Forelimb muscle (tissue), 1 donor: ENCODE results near the gene CPEB1. TPM values are rescaled to one million over a fixed set of nuclear protein-coding genes. Genes with fewer than 3 reads are reported as not detected.
A peak's percentile ranks its signal among the peaks of the same experiment; 100 is the strongest.

ENCODE experiments used
- DNase-seq: peaks from one replicate; pipeline ENCODE4 v3.0.0-alpha.2; 2013; ENCODE audit warnings: low read depth
- polyA plus RNA-seq: library from polyadenylated mRNA; unstranded; fragments of 120-200 nt; gene quantifications from one replicate; pipeline ENCODE4 v1.2.1, GENCODE V29; 2013; ENCODE audit not compliant: insufficient read length

Gene CPEB1
- 0.87 TPM for polyA plus RNA-seq

DNA sequence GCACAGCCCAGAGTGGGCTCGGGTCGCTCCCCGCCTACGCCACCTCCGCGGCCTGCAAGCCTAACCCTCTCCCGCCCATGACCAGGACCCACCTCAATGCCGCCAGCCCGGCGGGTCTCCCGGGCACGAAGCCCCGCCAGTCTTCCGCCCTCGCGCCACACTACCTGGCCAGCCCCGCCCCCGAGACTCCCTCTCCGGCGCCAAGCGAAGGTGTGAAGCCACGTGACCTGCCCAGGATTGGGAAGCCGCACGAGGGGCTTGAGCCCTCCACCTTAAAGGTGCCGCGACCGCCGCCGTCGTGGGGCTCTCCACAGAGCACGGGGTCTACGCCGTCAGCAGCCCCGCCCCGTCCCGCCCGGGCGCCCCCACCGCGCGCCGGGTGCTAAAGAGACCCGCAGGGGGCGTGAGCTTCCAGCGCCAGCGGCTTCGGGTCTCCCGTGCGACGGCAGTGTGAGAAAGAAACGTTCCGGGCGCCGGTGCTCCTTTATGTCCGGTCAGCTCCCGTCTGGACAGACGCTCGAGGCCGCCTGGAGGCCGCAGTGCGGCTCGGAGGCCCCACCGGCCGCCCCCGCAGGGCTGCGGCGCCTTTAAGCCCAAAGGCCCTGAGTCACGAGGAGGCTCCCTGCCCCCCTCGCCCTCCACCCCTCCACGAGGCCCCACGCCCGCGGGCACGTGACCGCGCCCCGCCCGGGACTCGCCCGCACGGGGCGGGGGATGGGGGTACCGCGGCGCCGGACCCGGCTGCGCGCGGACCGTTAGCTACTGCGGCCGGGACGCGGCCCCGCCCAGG is at the start of gene CPEB1:
Gene CPEB1 (minus strand): TSS at position 319 of the 790 bp plus-strand sequence. CDS start 18,904 bp downstream, outside the sequence.
- no peak for DNase-seq

DNA sequence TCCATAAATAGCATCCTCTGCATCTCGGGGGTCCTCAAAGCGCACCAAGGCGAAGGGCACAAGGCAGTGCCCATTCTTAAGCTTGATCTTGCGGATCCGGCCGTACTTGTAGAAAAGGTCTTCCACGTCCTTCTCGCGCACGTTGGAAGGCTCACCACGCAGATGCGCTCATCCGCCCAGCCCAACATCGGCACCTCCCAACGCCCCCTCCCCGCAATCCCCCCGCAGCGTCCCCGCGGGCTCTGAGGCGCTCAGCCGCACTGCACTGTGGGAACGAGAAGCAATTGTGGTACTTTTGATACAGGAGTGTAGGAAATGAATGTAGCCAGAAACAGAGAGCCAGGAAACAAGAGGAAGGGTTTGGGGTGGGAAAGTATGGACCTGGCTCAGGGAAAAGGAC is 45.0 kb upstream of the CPEB1 start:
- no peak for DNase-seq

DNA sequence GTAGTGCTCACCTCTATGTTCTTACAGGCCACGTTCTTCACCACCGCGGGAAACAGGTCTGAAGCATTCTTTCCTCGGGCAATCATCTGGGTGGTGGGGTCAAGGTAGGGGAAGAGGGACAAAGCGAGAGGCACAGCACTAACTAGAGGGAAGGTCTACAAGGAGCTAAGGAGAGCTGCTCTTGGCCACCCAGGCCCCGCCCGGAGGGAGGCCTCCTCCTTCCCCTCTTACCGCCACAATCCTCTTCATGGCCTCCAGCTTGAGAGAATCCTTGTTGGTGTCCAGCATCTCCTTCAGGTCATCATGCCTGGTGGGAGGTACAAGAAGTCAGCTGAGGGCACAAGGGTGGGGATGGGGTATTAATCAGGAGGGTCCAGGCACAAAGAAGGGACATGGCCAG is 42.0 kb upstream of the CPEB1 start:
- DNase-seq: no peak

DNA sequence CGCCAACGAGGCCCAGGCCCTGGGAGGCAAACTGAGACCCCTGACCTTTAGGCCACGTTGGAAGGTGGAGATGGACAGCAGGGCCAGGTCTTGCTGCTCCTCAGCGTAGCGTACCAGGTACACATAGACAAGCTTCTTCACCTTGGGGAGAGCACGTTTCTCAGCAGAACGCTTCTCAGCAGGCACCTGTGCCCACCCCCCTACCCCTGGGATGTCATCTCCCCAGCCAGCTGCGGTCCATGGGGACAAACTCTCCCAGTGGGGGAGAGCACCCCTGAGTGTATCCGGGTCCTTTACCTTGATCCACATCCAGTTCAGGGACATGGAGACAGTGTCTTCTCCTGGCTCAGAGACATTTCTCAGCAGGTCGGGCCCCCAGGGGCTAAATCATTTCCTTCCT is 41.5 kb upstream of the CPEB1 start:
- DNase-seq: no peak

DNA sequence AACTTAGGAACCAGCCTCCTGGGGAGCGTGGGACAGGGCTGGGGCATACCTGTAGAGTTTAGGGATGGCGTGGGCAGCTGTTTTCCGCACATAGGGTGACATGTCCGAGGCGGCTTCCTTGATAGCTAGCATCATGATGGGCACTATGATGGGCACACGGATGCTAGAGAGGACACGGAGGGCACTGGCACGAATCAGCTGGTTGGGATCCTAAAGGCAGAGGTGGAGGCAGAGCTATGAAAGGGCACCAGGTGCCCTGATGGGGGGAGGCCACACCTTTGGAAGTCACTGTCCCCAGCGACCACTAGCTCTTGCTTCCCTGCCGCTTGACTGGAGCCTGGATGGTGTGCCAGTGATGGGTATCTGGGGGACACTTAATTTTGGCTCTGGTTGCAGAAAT is 34.2 kb upstream of the CPEB1 start:
- no peak for DNase-seq

DNA sequence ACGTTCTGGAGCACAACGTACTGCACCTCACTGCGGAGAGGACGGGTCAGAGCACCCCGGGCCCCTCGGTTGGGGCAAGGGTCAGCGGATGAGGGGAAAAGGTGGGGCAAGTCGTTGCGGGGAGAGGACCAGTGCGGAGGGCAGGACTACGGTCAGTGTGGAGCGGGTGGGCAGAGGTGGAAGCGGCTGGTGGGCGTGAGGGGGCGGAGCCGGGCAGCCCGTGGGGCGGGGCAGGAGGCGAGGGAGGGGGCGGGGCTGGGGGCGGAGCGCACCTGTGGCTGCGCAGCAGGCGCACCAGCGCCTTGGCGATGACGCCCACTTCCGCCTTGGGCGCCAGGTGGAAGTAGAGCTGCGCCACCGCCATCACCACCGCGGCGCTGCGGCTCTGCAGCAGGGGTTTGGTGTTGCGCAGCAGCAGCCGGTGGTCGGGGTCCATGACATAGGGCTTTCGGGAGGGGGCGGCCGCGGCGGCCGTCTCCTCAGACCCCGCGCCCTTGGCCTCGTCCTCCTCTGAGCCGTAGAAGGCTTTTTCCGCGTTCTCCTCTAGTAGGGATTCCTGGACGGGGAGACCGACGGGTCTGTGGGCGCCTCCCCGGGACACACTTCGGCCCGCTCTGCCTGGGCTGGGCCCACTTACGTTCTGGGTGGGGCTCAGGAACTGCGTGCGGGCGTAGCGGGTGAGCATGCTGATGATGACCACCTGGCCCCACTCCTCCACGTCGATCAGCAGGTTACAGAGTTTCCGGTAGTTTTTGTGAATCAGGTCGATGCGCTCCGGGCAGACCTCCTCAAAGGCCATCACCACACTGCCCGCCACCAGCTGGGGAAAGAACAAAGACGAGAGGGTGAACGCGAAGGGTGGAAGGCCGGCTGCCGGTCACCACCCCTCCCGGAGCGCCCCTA is 33.3 kb upstream of the CPEB1 start:
- DNase-seq: no peak

DNA sequence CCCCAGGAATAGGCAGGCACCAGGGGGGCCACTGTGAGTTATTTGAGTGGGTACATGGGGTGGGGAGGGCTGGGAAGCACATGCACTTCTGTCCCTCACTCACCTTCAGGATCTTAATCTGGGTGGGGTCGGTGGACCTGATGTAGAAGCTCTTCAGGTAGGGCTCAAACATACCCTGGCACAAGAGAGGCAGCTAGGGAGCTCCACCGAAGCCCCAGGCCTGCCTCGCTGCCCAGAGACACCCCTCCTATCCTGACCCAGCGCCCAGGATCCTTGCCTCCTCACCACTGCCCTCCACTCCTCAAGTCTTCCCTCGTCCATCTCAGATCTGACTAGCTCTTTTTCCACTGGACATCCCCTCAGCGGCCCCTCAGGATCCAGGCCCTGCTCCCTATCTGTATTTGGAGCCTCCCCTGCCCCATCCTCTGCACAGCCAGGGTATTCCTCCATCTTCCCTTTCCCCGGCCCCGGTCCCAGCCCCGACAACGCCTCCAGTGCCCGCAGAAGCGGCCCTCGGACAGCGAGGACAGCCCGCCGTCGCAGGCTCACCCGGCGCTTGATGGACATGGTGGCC is 32.5 kb upstream of the CPEB1 start:
- DNase-seq: no peak

DNA sequence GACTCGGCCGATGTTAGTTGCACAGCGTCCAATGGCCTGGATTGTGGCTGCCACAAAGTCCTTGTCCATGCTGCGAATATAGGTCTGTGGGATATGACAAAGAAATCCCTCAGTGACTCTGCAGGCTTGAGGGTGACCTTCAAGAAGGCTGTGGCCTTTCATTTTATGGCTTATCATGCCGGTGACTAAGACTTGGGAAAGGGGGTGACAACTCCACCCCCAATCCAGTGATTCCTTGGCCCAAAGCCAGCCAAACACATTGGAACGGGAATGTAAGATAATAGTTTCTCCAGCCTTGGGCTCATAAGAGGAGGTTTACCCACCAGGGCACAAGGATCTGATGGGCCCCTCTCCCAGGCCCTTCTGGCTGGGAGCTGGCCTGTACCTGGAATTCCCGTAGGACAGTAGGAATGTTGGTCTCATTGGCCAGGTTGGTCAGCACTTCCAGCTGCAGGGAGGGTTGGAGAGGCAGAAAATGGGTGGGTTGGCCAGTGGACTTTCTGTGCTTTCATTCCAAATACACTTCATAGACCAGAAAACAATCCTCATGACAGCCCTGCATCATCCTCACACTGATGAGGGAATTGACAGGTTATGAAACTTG is 30.7 kb upstream of the CPEB1 start:
- DNase-seq: no peak

DNA sequence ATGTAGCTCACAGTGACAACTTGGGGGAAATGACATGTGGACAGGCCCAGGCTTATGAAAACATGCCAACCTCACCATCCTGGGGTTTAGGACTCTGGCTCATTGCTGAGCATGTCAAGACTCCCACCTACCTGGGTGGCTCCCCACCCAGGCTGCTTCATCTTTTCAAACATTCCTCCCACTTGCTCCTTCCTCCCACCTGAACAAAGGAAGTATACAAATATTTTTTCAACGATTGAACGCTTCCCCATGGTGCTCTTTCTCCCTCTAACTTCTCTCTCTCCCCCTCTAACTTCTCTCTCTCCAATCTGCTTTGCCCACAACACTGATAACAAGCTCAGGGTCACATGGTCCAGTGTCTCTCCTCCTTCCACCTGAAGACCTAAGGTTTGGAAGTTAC is 27.7 kb upstream of the CPEB1 start:
- DNase-seq: no peak

DNA sequence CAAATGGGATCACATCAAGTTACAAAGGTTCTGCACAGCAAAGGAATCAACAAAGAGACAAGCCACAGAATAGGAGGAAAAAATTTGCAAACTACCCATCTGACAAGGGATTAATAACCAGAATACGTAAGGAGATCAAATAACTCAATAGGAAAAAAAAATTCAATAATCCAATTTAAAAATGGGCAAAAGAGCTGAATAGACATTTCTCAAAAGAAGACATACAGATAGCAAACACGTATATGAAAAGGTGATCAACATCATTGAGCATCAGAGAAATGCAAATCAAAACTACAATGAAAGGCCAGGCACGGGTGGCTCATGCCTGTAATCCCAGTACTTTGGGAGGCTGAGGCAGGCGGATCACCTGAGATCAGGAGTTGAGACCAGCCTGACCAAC is 23.5 kb upstream of the CPEB1 start:
- DNase-seq: no peak

DNA sequence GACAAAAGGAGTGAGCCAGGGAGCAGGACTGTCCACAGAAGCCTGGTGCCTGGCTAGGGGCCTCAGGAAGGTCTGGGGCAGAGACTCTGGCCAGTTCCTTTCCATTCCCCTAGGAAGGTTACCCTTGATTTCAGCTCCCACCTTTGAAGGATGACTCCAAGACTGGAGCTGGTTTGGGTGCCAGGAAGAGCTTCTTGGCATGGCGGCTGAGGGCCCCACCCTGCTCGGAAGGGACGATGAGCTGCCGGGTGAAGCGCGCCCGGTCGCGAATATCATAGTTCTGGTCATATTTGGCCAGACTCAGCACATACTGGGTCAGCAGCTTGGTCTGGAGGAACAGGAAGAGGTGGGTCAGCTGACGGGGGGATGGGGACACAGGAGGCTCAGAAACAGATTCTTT is 19.4 kb upstream of the CPEB1 start:
- DNase-seq: no peak

DNA sequence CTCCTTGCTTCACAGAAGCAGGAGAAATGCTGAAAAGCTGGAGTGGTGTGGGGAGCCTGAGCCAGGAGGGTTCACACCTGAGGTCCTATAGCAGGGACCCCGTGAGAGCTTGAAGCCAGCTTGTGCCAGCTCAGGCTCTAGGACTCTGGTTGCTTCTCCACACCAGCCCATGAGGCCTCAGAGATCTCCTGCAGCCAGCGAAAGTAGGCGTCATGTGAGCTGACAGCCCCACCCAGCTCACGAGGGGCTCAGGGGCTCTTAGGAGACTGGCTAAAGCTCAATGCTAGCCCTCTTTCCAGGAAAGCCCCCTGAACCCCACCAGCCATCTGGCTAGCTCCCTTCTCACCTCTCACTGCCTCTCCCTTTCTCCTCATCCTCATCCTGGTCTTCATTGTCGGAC is 16.9 kb upstream of the CPEB1 start:
- DNase-seq: no peak

DNA sequence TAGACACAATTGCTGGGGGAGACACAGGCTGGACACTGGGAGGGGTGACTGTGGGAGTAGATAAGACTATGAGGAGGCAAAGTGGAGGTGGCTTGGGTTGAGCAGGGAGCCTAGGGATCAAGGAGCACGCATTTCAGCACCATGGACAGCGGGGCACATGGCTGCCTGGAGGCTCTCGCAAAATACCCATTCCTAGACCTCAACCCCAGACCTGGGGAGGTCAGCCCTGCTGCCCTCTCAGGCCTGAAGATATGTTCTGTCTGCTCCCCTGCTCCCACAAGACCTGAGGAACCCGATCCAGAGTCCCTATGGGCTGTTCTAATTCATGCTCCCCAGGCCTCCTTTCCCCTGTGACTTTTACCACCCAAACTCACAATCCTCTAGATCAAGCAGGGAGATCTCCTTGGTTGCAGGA is 16.0 kb upstream of the CPEB1 start:
- peak; percentile 4 for DNase-seq

DNA sequence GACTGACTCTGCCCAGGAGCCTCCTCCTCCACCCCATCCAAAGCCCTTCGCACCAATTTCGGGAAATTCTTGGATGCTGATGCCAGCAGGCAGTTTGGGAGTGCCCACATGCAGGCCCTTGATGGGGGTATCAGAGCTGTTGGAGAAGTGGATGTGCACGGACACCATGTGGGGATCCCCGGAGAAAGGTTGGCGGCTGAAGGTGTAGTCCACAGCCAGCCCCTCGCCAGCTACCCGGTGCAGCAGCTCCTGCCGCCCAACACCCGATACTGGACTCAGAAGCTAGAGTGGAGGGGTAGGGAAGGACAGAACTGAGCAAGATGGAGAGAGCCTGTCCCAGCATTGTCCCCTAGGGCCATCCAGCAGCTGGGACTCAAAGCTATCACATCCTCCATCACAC is 15.5 kb upstream of the CPEB1 start:
- DNase-seq: no peak

DNA sequence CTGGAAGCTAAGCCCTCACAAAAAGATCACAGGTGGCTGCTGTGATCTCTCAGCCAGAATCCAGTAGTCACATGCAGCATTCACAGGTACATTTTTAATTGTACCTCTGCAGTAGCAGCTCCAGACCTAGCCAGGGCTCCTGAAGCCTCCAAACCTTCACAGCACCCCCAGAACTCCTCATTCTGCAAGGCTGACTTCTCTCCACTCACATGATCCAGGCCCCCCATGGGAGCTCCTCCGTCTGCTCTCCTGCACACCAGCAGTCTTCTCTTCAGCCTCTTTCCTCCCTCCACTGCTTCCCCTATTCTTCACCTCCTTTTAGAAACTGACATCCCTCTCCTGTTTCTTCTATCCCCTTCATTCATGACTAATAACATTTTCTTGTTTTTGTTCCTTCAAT is 13.2 kb upstream of the CPEB1 start:
- no peak for DNase-seq

DNA sequence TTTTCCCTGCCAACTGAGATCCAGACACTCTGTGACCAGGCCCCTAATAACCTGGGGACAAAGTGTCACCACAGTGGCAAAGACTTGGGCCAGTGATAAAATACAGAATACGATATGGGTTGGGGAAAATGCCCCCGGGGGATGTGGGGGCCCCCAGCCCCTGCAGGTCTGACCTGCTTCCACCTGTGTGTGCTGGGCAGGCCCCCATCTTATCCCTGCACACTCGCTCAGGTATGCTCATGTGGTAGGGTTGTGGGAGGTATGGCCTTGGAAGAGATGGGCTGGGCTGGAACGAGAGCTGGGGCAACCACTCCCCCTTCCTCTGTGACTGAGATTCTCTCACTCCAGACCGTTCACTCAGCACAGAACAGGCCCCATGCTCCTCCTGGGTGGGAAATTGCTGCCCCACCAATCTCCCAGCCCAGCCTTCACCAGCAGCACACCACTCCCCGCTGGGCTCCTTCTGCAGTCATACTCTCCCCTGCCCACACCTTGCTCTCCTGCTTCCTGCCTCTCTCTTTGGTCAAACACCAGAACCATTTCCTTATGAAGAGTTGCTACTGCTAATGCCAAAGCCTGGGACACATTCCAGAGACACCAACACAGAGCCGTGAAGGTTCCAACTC is 9.6 kb upstream of the CPEB1 start:
- no peak for DNase-seq

DNA sequence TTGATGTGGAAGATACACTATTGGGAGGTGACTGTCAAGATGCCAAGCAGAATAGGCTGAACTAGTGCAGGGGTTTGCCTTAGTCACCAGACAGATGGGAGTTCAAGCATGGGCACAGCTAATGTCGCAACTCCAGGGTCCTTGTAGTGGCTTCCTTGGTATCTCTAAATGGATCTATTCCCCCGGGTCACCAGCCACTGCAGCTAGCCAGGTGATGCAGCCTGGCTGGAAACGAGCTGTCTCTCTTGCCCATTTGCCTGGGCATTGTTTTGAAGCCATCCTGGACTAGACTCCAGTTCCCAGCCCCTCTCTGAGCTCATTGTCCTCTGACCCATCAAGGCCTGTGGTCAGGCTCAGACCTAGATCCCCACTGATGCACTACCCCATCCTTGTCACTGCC is 8.4 kb upstream of the CPEB1 start:
- no peak for DNase-seq

DNA sequence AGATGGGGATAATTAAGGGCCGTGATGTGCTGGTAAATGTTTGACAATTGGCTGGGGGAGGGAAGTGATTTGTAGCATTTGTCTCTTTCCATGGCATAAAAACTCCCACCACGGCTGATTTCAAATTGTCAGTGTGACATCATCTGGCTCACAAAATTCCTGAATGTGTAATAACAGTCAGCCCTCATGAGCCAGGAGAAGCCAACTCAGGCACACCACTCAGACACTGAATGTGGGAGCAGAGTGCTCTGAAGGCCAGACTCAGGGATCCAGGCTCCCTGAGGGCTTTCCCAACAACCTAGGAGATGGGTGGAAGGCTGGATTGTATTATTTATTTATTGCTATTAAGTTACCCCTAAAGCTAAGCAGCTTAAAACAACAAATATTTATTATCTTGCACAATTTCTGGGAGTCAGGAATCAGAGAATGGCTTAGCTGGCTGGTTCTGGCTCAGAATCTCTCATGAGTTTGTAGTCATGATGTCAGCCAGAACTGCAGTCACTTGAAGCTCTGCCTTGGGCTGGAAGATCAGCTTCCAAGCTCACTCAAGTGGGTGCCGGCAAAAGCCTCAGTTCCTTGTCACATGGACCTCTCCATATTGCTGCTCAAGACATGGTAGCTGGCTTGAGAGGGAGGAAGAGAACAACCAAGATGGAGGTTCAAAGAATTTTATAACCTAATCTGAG is 6.5 kb upstream of the CPEB1 start:
- DNase-seq: no peak

DNA sequence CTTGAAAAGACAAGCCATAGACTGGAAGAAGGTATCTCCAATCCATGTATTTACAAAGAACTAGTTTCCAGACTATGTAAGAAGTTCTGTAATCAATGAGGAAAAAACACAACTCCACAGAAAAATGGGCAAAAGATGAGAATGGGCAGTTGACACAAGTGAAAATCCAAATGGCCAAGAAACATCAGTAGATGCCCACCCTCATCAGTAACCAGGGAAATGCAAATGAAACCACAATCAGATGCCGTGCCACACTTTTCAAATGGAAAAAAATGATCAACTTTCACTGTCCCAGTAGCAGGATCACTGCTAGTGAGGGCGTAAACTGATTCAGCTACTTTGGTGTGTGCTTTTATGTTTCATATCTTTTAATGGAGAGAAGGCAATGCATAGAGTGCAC is 4.5 kb upstream of the CPEB1 start:
- DNase-seq: no peak

DNA sequence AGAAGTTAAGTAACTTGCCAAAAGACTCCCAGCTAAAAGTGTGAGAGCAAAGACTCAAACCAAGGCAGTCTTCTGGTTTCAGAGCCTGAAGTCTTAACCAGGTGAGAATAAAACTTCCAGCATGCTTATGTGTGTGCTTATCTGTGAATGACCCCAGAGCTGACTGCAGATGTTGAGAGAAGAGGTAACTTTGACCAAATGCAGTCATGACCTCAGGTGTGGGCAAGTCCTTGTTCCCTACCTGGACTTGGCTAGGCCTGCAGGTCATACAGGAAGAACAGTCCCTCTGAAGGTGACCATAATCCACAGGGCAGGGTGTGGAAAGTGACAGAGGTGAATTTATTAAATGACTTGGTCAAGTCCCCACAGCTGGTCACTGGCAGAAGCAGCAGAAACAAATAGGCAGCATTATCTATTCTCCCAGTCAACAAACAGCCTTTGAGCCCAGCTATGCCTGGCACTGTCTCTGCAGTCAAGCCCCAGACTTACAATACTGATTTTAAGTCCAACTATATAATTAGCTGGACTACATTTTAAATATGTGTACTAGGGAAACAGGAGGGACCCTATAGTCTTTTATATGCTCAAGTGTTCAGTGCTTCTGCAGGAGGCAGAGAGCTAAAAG is 3.0 kb upstream of the CPEB1 start:
- no peak for DNase-seq
